ENCODE data around the gene CD300LF. TPM values are rescaled to one million over a fixed set of nuclear protein-coding genes. Genes with fewer than 3 reads are reported as not detected.

CD300LF gene
- total RNA-seq, 1 experiment from 2014 or later: not detected

- Histone ChIP-seq H3K4me3 (no peak within 1 kb of the TSS), H3K79me2 (ENCODE audit: low read depth) (no peaks in the 10 kb centered on the region), H3F3A (ENCODE audit: insufficient read depth, low read depth) (no peaks in the 10 kb centered on the region), H3K36me3 (ENCODE audit: low read depth) (no peaks in the 10 kb centered on the region), H4K20me1 (ENCODE audit: insufficient read depth) (no peaks in the 10 kb centered on the region), H3K4me2 (0 out of 2 replicates have a peak within 1 kb of the TSS, but pooled peaks have one; percentile 21), H3K9me3 (ENCODE audit: insufficient read depth, low read depth) (no peaks in the 10 kb centered on the region), H3K27me3 (ENCODE audit: insufficient read depth, low read depth) (peaks cover 28% of the 10 kb centered on the region), H3K27ac (no peak within 1 kb of the TSS), H3K4me1 (replicated peaks; ENCODE audit: insufficient read depth) (peaks cover 14% of the 10 kb centered on the region), H3K9me2 (ENCODE audit: insufficient read depth) (no peaks in the 10 kb centered on the region), H2AFZ (no peak within 1 kb of the TSS)
- CTCF ChIA-PET: interaction anchor here (0.6 to 1.5 kb wide), 2 partner anchors 50 to 79 kb away, joined by 5 to 6 read pairs; no protein-coding TSS in a partner anchor
- BruUV-seq (replicated peaks): no TSS peak
- TF ChIP-seq, protein P1, sequence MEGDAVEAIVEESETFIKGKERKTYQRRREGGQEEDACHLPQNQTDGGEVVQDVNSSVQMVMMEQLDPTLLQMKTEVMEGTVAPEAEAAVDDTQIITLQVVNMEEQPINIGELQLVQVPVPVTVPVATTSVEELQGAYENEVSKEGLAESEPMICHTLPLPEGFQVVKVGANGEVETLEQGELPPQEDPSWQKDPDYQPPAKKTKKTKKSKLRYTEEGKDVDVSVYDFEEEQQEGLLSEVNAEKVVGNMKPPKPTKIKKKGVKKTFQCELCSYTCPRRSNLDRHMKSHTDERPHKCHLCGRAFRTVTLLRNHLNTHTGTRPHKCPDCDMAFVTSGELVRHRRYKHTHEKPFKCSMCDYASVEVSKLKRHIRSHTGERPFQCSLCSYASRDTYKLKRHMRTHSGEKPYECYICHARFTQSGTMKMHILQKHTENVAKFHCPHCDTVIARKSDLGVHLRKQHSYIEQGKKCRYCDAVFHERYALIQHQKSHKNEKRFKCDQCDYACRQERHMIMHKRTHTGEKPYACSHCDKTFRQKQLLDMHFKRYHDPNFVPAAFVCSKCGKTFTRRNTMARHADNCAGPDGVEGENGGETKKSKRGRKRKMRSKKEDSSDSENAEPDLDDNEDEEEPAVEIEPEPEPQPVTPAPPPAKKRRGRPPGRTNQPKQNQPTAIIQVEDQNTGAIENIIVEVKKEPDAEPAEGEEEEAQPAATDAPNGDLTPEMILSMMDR (conservative IDR thresholded peaks at IDR 0.05): no peak
- no peak for TF ChIP-seq EZH2 (IDR thresholded peaks at IDR 0.05; ENCODE audit: low read depth)
- POLR2A ChIA-PET (ENCODE audit: unreplicated experiment): no interaction called here
- intact Hi-C loops (cut with micrococcal nuclease; ENCODE audit: unreplicated experiment): loop anchor here (1.0 kb wide), 1 partner anchor 79 kb away; no protein-coding TSS in a partner anchor
- no peak for DNase-seq
Observed at GRCh38 chr17:74736513-74737298, 24.0 kb upstream of the CD300LF start, which contains the start of gene RAB37. RAB37 (plus strand) TSS chr17:74737256; CDS start chr17:74737273, 17 bp downstream.

DNA sequence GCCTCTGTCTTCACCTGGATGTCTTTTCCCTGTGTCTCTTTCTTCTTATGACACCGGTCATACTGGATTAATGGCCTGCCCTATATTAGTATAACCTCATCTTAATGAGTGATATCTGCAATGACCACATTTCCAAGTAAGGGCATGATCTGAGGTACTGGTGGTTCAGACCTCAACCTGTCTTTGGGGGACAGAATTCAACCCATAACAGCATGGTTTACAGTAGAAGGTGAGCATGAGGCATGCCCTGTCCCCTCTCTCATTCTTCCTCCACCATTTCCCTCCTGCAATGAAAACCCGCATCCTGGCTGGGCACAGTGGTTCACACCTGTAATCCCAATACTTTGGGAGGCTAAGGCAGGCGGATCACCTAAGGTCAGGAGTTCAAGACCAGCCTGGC is 21.5 kb upstream of the CD300LF start:
- H3K4me1 ChIP-seq (replicated peaks; ENCODE audit: insufficient read depth): peaks cover 11% of the 10 kb centered on the region
- TF ChIP-seq EZH2 (IDR thresholded peaks at IDR 0.05; ENCODE audit: low read depth): no peak
- TF ChIP-seq, protein P1 (conservative IDR thresholded peaks at IDR 0.05): no peak
- H3K79me2 ChIP-seq (ENCODE audit: low read depth): no peaks in the 10 kb centered on the region
- no peaks in the 10 kb centered on the region for H4K20me1 ChIP-seq (ENCODE audit: insufficient read depth)
- intact Hi-C loops (cut with micrococcal nuclease; ENCODE audit: unreplicated experiment): no loop called here
- no peak overlapping the region for H3K4me3 ChIP-seq
- no peak for DNase-seq
- ChIA-PET POLR2A (ENCODE audit: unreplicated experiment) (no interaction called here), CTCF (no interaction called here)
- no peak overlapping the region for H3K4me2 ChIP-seq
- BruUV-seq (replicated peaks): no TSS peak
- no peaks in the 10 kb centered on the region for H3K9me3 ChIP-seq (ENCODE audit: insufficient read depth, low read depth)
- H3K9me2 ChIP-seq (ENCODE audit: insufficient read depth): no peaks in the 10 kb centered on the region
- no peaks in the 10 kb centered on the region for H3F3A ChIP-seq (ENCODE audit: insufficient read depth, low read depth)
- H3K27me3 ChIP-seq (ENCODE audit: insufficient read depth, low read depth): peaks cover 39% of the 10 kb centered on the region
- H3K36me3 ChIP-seq (ENCODE audit: low read depth): no peaks in the 10 kb centered on the region
- H2AFZ ChIP-seq: no peak overlapping the region
- H3K27ac ChIP-seq: no peak overlapping the region

- Histone ChIP-seq H3K36me3 (ENCODE audit: low read depth) (no peaks in the 10 kb centered on the region), H3K4me2 (no peak overlapping the region), H3K9me2 (ENCODE audit: insufficient read depth) (no peaks in the 10 kb centered on the region), H3K27ac (no peak overlapping the region), H3K4me3 (no peak overlapping the region), H3K4me1 (replicated peaks; ENCODE audit: insufficient read depth) (peaks cover 6% of the 10 kb centered on the region), H3K27me3 (ENCODE audit: insufficient read depth, low read depth) (peaks cover 39% of the 10 kb centered on the region), H3F3A (ENCODE audit: insufficient read depth, low read depth) (peaks cover 5% of the 10 kb centered on the region), H3K79me2 (ENCODE audit: low read depth) (no peaks in the 10 kb centered on the region), H3K9me3 (ENCODE audit: insufficient read depth, low read depth) (no peaks in the 10 kb centered on the region), H4K20me1 (ENCODE audit: insufficient read depth) (no peaks in the 10 kb centered on the region), H2AFZ (no peak overlapping the region)
- DNase-seq: no peak
- CTCF ChIA-PET: no interaction called here
- POLR2A ChIA-PET (ENCODE audit: unreplicated experiment): no interaction called here
- intact Hi-C loops (cut with micrococcal nuclease; ENCODE audit: unreplicated experiment): no loop called here
- no peak for TF ChIP-seq EZH2 (IDR thresholded peaks at IDR 0.05; ENCODE audit: low read depth)
- TF ChIP-seq, protein P1 (conservative IDR thresholded peaks at IDR 0.05): no peak
- BruUV-seq (replicated peaks): no TSS peak
Observed at GRCh38 chr17:74733365-74734122, 20.8 kb upstream of the CD300LF start.
